T-helper 1 cell treated with Interleukin-12 subunit alpha and Interleukin-12 subunit beta and Interleukin-4 antibody, amounts not matched to agents 30 μg/mL and 1 μg/mL, for 36 hours (primary cell): ENCODE measurements around the gene CGB1.
"Not testable (repeated sequence)": the region's sequence is repeated elsewhere in the genome, so short reads cannot be mapped to it uniquely, and the experiment has no call there.

ENCODE experiments used
- H3K27ac Mint-ChIP-seq: one replicate; pipeline ENCODE4 v1.8.0; 2021; ENCODE audit warnings: mild to moderate bottlenecking, mixed read lengths
- H3K27me3 Mint-ChIP-seq: one replicate; pipeline ENCODE4 v1.8.0; 2021; ENCODE audit warnings: low read depth, mixed read lengths
- H3K36me3 Mint-ChIP-seq: one replicate; pipeline ENCODE4 v1.8.0; 2021; ENCODE audit warnings: low read depth, mixed read lengths
- H3K4me1 Mint-ChIP-seq: one replicate; pipeline ENCODE4 v1.8.0; 2021; ENCODE audit warnings: low read depth, mixed read lengths
- H3K4me3 Mint-ChIP-seq: one replicate; pipeline ENCODE4 v1.8.0; 2021; ENCODE audit warnings: mild to moderate bottlenecking, moderate library complexity, mixed read lengths
- H3K9me3 Mint-ChIP-seq: one replicate; pipeline ENCODE4 v1.8.0; 2021; ENCODE audit warnings: mixed read lengths

Gene CGB1

DNA sequence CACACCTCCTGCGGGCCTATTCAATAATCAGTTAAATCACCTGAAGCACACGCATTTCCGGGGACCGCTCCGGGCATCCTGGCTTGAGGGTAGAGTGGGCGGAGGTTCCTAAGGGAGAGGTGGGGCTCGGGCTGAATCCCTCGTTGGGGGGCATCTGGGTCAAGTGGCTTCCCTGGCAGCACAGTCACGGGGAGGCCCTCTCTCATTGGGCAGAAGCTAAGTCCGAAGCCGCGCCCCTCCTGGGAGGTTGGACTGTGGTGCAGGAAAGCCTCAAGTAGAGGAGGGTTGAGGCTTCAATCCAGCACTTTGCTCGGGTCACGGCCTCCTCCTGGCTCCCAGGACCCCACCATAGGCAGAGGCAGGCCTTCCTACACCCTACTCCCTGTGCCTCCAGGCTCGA is 6.9 kb upstream of the CGB1 start, which contains the start of gene CGB5:
Gene CGB5, plus strand, starts transcription at position 301 of the 400 bp plus-strand sequence. CDS start 362 bp downstream, outside the sequence.
- H3K9me3 Mint-ChIP-seq, H3K27me3 Mint-ChIP-seq, H3K4me1 Mint-ChIP-seq, H3K36me3 Mint-ChIP-seq, H3K27ac Mint-ChIP-seq, H3K4me3 Mint-ChIP-seq: not testable (repeated sequence)

DNA sequence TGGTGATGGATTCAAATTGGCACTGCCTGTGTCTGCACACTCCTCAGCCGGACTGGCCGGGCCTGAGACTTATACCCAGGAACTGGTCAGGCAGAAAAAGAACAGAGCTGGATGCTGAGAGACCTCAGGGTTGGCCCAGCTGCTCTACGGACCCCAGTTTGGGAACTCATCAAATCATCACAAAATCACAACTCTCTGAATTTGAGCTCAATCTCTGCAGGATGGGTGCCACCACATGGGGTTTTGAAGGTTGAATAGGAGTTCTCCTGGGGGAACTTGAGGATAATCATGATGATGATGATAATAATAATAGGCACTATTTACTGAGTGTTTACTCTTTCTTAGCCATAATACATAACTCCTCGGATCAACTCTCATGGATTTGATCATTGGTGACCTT is 6.0 kb upstream of the CGB1 start:
- H3K36me3 Mint-ChIP-seq, H3K27ac Mint-ChIP-seq, H3K4me3 Mint-ChIP-seq, H3K4me1 Mint-ChIP-seq, H3K27me3 Mint-ChIP-seq, H3K9me3 Mint-ChIP-seq: not testable (repeated sequence)

DNA sequence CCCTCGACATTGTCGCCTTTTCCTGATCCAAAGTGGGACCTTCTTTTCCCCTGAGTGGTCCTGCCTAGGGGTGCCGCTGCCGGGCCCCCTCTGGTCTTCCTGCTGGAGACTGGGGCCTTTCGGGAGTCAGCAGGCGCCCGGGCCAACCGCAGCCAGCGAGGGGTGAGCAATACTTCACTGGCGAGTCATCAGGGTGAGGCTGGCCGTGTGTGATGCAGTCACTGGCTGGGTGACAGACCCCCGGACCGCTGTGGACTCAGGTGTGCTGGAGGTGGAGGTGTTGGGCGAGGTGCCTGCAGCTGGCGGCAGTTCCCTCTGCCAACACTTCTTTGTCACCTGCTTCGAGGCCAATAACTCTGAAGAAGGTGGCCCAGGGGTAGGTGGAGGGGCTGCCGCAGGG is 5.5 kb upstream of the CGB1 start:
- no peak overlapping the region for H3K27ac Mint-ChIP-seq
- no peaks in the 10 kb centered on the region for H3K9me3 Mint-ChIP-seq
- H3K36me3 Mint-ChIP-seq: no peaks in the 10 kb centered on the region
- H3K27me3 Mint-ChIP-seq: no peaks in the 10 kb centered on the region
- no peak overlapping the region for H3K4me3 Mint-ChIP-seq
- no peaks in the 10 kb centered on the region for H3K4me1 Mint-ChIP-seq

DNA sequence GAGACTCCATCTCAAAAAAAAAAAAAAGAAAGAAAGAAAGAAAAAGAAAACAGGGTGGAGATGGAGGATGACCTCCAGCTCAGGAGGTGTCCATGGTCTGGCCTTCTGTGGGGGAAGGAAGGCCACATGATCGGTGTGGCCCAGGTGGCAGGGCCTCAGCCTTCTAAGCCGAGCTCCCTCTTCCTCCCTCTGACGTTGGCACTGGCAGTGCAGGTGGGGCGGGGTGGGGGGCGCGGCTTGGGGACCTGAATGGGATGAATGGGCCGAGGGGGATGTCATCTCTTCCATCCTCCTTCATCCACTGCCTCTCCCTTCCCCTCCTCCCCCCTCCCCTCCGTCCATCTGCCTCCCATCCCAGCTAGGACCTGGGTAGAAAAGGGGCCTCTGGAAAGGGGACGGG is 3.0 kb upstream of the CGB1 start:
- H3K27me3 Mint-ChIP-seq, H3K4me1 Mint-ChIP-seq, H3K36me3 Mint-ChIP-seq, H3K4me3 Mint-ChIP-seq, H3K9me3 Mint-ChIP-seq, H3K27ac Mint-ChIP-seq: not testable (repeated sequence)

DNA sequence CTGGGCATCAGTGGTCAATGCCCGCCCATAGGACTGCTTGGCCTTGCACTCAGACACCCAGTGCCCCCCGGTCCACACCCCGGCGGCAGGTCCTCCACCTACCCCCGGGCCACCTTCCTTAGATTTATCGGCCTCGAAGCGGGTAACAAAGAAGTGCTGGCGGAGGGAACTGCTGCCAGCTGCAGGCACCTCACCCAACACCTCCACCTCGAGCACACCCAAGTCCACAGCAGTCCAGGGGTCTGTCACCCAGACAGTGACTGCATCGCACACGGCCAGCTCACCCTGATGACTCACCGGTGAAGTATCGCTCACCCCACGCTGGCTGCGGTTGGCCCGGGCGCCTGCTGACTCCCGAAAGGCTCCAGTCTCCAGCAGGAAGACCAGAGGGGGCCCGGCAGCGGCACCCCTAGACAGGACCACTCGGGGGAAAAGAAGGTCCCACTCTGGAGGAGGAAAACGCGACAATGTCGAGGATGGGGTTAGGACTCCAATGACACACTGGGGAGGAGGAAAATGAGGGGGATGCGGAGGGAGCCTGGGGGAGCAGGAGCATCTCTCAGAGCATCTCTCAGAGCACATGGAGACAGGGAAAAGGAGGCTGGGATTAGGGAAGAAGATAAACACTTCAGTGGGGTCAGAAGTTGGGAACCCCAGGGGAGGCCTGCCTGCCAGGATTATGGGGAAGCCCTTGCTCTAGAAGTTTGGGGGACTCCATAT is 2.0 kb upstream of the CGB1 start:
- not testable (repeated sequence) for H3K4me3 Mint-ChIP-seq, H3K27ac Mint-ChIP-seq, H3K9me3 Mint-ChIP-seq, H3K27me3 Mint-ChIP-seq, H3K36me3 Mint-ChIP-seq, H3K4me1 Mint-ChIP-seq

DNA sequence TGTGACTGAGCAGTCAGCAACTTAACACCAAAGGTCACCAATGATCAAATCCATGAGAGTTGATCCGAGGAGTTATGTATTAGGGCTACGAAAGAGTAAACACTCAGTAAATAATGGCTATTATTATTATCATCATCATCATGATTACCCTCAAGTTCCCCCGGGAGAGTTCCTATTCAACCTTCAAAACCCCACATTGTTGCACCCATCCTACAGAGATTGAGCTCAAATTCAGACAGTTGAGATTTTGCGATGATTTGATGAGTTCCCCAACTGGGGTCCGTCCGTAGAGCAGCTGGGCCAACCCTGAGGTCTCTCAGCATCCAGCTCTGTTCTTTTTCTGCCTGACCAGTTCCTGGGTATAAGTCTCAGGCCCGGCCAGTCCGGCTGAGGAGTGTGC is 1.4 kb upstream of the CGB1 start:
- not testable (repeated sequence) for H3K4me3 Mint-ChIP-seq, H3K27me3 Mint-ChIP-seq, H3K4me1 Mint-ChIP-seq, H3K27ac Mint-ChIP-seq, H3K9me3 Mint-ChIP-seq, H3K36me3 Mint-ChIP-seq

DNA sequence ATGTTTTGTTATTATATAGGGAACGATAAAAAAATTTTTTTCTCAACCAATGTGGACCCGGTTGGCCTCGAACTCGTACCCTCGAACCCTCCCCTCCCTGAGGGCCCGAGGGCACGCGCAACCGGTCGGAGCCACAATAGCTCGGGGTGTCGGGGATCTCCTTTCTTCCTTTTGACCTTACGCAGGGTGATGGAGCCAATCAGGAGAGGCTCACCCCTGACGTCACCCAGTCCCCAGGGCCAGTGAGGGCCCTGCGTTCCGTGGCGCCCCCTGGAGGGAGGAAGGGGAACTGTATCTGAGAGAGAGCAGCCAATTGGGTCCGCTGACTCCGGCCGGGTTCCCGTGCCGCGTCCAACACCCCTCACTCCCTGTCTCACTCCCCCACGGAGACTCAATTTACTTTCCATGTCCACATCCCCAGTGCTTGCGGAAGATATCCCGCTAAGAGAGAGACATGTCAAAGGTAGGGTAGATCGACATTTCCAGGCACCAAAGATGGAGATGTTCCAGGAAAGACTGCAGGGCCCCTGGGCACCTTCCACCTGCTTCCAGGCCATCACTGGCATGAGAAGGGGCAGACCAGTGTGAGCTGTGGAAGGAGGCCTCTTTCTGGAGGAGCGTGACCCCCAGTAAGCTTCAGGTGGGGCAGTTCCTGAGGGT is 4.9 kb downstream of the CGB1 start, which contains the start of gene CGB2:
Gene CGB2, plus strand, starts transcription at position 249 of the 660 bp plus-strand sequence. Its CDS starts 206 bp downstream, at position 455.
- H3K4me3 Mint-ChIP-seq: peak within 1 kb of the TSS; percentile 17
- H3K9me3 Mint-ChIP-seq: not testable (repeated sequence)
- H3K27ac Mint-ChIP-seq: peak within 1 kb of the TSS; percentile 72

DNA sequence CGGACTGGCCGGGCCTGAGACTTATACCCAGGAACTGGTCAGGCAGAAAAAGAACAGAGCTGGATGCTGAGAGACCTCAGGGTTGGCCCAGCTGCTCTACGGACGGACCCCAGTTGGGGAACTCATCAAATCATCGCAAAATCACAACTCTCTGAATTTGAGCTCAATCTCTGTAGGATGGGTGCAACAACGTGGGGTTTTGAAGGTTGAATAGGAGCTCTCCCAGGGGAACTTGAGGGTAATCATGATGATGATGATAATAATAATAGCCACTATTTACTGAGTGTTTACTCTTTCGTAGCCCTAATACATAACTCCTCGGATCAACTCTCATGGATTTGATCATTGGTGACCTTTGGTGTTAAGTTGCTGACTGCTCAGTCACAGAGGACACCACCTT is 6.4 kb downstream of the CGB1 start:
- H3K4me3 Mint-ChIP-seq, H3K36me3 Mint-ChIP-seq, H3K27me3 Mint-ChIP-seq, H3K4me1 Mint-ChIP-seq, H3K27ac Mint-ChIP-seq, H3K9me3 Mint-ChIP-seq: not testable (repeated sequence)

More for the DNA sequence above, 4.9 kb downstream of the CGB1 start, which contains the start of gene CGB2:
- not testable (repeated sequence) for H3K27me3 Mint-ChIP-seq, H3K4me1 Mint-ChIP-seq, H3K36me3 Mint-ChIP-seq

DNA sequence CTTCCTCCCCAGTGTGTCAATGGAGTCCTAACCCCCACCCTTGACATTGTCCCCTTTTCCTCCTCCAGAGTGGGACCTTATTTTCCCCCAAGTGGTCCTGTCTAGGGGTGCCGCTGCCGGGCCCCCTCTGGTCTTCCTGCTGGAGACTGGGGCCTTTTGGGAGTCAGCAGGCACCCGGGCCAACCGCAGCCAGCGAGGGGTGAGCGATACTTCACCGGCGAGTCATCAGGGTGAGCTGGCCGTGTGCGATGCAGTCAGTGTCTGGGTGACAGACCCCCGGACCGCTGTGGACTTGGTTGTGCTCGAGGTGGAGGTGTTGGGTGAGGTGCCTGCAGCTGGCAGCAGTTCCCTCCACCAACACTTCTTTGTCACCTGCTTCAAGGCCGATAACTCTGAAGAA is 6.9 kb downstream of the CGB1 start:
- not testable (repeated sequence) for H3K4me3 Mint-ChIP-seq, H3K9me3 Mint-ChIP-seq, H3K36me3 Mint-ChIP-seq, H3K27ac Mint-ChIP-seq, H3K27me3 Mint-ChIP-seq, H3K4me1 Mint-ChIP-seq

DNA sequence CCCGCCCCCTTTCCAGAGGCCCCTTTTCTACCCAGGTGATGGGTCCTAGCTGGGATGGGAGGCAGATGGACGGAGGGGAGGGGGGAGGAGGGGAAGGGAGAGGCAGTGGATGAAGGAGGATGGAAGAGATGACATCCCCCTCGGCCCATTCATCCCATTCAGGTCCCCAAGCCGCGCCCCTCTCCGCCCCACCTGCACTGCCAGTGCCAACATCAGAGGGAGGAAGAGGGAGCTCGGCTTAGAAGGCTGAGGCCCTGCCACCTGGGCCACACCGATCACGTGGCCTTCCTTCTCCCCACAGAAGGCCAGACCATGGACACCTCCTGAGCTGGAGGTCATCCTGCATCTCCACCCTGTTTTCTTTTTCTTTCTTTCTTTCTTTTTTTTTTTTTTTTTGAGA is 8.0 kb downstream of the CGB1 start:
- H3K4me3 Mint-ChIP-seq, H3K9me3 Mint-ChIP-seq, H3K27ac Mint-ChIP-seq, H3K36me3 Mint-ChIP-seq, H3K4me1 Mint-ChIP-seq, H3K27me3 Mint-ChIP-seq: not testable (repeated sequence)

DNA sequence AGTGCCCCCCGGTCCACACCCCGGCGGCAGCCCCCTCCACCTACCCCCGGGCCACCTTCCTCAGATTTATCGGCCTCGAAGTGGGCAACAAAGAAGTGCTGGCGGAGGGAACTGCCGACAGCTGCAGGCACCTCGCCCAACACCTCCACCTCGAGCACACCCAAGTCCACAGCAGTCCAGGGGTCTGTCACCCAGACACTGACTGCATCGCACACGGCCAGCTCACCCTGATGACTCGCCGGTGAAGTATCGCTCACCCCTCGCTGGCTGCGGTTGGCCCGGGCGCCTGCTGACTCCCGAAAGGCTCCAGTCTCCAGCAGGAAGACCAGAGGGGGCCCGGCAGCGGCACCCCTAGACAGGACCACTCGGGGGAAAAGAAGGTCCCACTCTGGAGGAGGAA is 11.1 kb downstream of the CGB1 start:
- H3K27ac Mint-ChIP-seq, H3K27me3 Mint-ChIP-seq, H3K4me1 Mint-ChIP-seq, H3K9me3 Mint-ChIP-seq, H3K36me3 Mint-ChIP-seq, H3K4me3 Mint-ChIP-seq: not testable (repeated sequence)

DNA sequence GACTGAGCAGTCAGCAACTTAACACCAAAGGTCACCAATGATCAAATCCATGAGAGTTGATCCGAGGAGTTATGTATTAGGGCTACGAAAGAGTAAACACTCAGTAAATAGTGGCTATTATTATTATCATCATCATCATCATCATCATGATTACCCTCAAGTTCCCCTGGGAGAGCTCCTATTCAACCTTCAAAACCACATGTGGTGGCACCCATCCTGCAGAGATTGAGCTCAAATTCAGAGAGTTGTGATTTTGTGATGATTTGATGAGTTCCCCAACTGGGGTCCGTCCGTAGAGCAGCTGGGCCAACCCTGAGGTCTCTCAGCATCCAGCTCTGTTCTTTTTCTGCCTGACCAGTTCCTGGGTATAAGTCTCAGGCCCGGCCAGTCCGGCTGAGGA is 11.6 kb downstream of the CGB1 start:
- H3K36me3 Mint-ChIP-seq, H3K9me3 Mint-ChIP-seq, H3K4me1 Mint-ChIP-seq, H3K27ac Mint-ChIP-seq, H3K4me3 Mint-ChIP-seq: not testable (repeated sequence)
- H3K27me3 Mint-ChIP-seq: peaks cover 13% of the 10 kb centered on the region

DNA sequence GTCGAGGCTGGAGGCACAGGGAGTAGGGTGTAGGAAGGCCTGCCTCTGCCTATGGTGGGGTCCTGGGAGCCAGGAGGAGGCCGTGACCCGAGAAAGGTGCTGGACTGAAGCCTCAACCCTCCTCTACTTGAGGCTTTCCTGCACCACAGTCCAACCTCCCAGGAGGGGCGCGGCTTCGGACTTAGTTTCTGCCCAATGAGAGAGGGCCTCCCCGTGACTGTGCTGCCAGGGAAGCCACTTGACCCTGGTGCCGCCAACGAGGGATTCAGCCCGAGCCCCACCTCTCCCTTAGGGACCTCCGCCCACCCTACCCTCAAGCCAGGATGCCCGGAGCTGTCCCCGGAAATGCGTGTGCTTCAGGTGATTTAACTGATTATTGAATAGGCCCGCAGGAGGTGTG is 12.5 kb downstream of the CGB1 start, which contains the start of gene CGB3:
Gene CGB3, minus strand, starts transcription at position 101 of the 400 bp plus-strand sequence. CDS start 362 bp downstream, outside the sequence.
- not testable (repeated sequence) for H3K4me1 Mint-ChIP-seq, H3K36me3 Mint-ChIP-seq, H3K9me3 Mint-ChIP-seq, H3K4me3 Mint-ChIP-seq, H3K27ac Mint-ChIP-seq
- H3K27me3 Mint-ChIP-seq: peaks cover 20% of the 10 kb centered on the region

DNA sequence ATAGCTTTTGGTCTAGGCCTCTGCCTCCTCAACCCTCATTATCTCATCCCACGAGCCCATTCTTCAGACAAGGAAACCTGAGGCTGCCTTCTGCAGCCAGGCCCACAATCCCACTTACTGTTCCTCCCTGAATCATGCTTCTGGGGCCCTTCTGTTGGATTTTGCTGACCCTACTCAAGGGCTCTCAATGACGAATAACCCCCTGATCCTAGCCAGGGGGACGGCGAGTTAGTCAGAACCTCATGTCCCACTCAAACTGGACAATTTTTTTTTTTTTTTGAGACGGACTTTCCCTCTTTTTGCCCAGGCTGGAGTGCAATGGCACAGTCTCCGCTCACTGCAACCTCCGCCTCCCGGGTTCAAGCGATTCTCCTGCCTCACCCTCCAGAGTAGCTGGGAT is 14.6 kb downstream of the CGB1 start:
- H3K9me3 Mint-ChIP-seq: no peaks in the 10 kb centered on the region
- peaks cover 14% of the 10 kb centered on the region for H3K4me1 Mint-ChIP-seq
- H3K27ac Mint-ChIP-seq: no peak overlapping the region
- peaks cover 30% of the 10 kb centered on the region for H3K27me3 Mint-ChIP-seq
- no peak overlapping the region for H3K4me3 Mint-ChIP-seq
- peaks cover 4% of the 10 kb centered on the region for H3K36me3 Mint-ChIP-seq

DNA sequence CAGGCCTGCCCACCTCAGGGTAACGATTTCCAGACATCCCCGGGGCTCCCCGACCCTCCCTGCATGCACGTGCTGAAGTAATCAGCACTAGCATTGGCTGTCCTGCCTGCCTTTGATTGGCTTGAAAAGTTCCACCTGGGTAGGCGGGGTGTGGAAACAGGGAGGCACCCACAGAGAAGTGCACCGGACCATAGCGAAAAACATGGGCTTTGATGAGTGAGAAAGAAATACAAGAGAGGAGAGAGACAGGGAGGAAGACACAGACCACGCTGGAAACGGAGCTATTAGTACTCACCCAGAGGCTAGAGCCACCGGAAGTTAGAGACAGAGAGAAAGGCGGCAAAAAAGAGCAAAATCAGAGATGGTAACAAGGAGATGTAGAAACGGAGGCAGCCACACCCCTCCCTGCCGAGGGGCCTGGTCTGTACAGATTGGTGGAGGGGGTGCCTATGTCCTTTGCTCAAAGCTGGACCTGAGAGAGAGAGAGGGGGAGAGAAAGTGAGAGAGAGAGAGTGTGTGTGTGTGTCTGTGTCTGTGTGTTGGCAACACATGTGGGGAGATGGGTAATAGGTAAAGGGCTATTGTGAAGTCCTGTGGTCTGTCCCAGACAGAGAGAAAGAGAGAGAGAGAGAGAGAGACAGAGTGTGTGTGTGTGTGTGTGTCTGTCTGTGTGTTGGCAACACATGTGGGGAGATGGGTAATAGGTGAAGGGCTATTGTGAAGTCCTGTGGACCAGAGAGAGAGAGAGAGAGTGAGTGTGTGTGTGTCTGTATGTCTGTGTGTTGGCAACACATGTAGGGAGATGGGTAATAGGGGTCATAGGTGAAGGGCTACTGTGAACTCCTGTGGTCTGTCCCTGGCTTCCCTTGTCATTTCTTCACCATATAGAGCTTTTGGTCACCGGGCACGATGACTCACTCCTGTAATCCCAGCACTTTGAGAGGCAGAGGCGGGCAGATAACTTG is 15.5 kb downstream of the CGB1 start:
- Mint-ChIP-seq H3K9me3 (no peaks in the 10 kb centered on the region), H3K27ac (no peak overlapping the region), H3K4me3 (no peak overlapping the region), H3K27me3 (peaks cover 30% of the 10 kb centered on the region), H3K4me1 (peaks cover 14% of the 10 kb centered on the region), H3K36me3 (peaks cover 8% of the 10 kb centered on the region)
